GM19043 (cell line): ENCODE results near the gene KMT2C.
A peak's percentile ranks its signal among the peaks of the same experiment; 100 is the strongest.
"Not testable (repeated sequence)": the region's sequence is repeated elsewhere in the genome, so short reads cannot be mapped to it uniquely, and the experiment has no call there.

ENCODE experiments used
- ATAC-seq: cut with Tn5 transposase; IDR thresholded peaks from one replicate; pipeline ENCODE4 v1.9.1; 2021; ENCODE audit warnings: low read depth; ENCODE audit not compliant: unreplicated experiment

The KMT2C gene

DNA sequence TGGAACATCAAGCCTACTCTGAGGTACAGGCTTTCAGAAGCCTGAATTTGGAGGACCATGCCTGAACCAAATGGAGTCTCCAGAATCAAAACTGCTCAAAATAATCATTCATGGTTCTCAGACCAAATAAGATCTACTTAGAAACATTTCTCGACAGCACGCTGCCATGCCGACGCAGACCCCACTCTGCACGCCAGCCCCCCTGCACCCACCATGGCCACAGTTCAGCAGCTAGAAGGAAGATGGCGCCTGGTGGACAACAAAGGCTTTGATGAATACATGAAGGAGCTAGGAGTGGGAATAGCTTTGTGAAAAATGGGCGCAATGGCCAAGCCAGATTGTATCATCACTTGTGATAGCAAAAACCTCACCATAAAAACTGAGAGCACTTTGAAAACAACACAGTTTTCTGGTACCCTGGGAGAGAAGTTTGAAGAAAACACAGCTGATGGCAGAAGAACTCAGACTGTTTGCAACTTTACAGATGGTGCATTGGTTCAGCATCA is 6.6 kb upstream of the KMT2C start:
- ATAC-seq = no peak

DNA sequence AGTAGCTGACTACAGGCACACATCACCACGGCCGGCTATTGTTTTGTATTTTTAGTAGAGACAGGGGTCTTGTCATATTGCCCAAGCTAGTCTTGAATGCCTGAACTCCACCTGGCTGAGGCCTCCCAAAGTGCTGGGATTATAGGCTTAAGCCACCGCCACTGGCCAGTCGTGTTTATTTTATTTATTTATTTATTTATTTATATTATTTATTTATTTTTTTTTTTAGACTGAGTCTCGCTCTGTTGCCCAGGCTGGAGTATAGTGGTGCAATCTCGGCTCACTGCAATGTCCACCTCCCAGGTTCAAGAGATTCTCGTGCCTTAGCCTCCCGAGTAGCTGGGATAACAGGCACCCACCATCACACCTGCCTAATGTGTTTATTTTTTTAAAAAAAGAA is 6.0 kb upstream of the KMT2C start:
- not testable (repeated sequence) for ATAC-seq

DNA sequence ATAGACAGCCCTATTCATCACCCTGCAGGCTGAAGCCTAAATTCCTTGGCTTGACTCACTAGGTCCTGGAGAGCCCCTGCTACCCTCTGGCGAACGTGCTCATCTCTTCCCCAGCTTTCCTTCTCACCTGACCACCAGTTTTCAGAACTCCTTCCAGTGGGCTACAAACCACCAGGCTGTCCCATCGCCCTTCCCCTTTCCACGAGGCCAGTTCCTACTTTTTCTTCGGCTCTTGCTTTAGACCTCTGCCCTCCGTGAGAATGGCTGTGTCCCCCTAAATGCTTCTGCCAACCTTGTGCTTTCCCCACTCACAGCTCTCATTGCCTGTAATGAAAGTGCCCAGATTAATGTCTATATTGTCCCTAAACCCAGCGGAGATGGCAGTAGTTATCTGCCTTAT is 5.4 kb upstream of the KMT2C start:
- not testable (repeated sequence) for ATAC-seq

DNA sequence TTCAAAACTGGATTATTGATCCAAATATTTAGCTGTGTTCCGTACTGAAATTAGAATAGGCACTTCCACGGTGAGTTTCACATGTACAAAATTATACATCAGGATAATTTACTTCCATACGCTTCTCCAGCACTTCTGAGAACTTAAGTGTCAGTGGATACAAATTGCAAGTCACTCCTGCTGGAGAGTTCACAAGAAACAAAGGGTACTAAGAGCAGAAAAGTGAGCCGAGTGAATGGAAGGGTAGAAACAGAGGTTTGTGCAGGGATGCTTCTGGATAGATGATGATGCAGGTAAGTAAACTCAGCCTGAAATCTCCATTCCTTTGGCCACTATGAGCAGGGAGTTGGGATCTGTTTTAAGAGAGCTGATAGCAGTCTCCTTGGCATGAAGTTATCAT is 2.2 kb upstream of the KMT2C start:
- ATAC-seq = not testable (repeated sequence)

DNA sequence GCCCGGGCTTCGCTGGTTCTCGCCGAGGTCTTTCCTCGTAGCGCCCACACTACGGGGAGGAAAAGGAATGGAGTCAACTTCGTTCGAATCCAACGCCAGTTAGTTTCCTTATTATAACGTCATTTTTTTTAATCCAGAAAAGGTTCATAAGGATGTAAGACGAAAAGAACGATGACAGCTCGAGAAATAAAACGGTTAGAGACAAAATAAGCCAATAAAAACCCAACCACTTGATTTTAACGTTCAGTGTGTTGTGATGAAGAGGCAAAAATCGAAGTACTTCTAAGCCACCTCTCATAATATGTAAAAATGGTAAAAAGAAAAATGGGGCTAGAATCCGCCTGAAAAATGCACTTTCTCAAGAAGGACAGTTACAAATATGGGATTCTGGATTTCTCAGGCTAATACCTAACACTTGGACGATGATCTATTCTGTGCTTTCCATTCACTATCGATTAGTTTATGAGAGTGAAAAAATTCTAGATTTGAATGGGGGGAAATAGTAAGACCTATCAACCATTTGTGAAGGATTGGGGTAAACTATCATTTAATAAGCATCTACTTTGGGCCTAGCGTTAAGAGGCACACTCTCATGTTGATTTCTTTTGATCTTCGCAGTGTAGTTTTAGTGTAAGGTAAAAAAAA is 1.2 kb upstream of the KMT2C start:
- not testable (repeated sequence) for ATAC-seq

DNA sequence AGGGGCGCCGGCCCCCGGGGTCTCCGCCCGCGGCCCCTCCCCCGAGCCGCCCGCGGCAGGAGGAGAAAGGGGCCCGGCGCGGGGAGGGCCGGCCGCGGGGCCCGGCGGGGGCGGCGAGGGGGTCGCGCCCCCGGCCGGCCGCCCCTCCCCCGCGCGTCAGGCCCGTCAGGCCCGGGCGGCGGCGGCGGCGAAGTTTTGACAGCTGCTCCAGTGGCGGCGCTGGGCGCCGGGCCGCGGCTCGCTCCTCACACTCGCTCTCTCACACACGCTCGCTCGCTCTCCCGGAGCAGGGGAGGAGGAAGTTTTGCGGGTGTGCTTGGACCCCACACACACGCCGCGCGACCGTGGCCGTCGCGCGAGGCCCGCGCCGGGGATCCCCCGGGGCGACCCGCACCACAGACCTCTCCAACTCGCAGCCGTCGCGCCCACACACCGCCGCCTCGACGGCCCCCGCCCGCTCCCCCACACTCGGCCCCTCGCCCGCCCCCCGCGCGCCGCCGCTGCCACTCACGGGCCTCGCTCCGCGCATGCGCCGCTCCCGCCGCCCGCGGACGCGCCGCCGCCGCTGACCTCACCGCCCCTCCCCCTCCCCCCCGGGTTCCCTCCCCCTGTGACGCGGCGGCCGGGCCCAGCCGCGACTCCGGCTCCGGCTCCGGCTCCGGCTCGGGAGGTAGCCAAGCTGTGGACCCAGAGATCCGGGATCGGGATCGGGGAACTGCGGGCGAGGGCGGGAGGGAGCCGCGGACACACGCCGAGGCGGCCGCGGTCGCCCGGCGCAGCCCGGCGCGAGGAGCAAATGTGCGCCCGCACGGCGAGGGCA is 518 bp upstream of the KMT2C start:
- peak; percentile 37 for ATAC-seq

DNA sequence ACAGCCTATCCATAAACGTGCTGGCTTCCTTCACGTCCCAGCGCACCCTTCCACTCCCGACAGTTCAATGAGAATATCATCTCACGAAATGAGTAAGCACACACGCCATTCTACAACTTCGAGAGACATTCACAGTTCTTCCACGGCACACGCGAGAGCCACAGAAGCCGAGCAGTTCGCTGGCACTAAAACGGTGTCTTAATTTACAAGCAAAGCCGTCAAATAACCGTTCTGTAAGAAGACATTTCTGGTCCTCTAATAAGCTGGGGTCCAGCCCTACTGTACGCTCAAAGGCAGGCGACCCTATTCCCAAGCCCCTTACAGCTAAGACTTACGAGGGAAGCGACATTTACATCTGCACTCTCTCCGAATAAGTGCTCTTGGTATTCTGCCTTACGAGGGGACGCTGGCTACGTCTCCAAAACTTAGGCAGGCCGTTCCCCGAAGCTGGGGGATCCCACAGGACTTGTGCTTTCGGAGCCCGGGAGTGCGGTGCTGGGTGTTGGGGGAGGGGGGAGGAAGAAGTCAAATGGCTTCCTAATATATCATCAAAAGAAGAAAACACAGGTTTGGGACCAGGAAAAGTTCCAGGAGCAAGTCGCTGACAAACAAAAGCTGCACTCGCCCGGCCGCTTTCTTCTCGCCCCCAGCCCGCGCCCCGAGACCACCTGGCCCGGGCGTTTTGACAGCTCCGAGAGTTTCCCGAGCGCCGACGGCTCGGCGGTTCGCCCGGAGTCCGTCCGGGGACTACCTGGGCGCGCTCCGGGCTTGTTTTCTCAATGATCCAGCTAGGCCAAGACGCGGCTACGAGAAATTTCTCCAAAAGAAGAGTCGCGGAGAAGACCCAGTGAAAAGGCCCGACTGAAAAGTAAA is 1.1 kb downstream of the KMT2C start:
- ATAC-seq = peak; percentile 28

DNA sequence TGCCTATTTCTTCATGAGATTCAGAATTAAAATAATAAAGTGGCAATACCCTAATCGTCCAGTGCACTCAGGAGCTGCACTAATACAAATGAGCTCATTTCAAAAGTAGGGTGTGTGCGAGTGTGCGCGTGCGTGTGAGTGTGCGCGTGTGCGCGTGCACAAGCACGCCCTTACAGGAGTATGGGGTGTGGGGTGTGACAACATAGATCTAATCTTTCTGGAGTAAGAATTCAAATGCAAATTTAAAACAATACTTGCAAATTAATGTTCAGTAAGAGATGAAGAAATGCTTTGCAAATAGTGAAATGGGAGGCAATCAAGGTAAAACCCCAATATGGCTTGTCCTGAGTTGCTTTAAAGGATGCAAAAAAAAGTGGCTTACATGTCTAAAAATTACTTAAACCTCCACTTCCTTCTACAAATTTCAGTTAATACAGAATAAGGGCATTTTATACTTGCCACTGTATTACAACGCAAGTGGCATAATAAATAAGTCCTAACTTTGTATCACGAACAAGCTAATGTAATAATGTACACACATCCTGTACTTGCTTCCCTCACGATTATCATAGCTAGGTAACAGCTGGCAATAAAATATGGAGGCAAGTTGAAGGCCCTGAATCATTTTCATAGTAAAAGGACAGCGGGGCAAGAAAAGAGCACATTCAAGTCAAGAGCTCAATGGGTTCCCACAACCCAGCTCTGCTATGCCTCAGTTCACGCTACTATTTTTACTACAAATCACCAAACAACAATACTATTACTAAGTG is 1.9 kb downstream of the KMT2C start:
- ATAC-seq = peak; percentile 26

DNA sequence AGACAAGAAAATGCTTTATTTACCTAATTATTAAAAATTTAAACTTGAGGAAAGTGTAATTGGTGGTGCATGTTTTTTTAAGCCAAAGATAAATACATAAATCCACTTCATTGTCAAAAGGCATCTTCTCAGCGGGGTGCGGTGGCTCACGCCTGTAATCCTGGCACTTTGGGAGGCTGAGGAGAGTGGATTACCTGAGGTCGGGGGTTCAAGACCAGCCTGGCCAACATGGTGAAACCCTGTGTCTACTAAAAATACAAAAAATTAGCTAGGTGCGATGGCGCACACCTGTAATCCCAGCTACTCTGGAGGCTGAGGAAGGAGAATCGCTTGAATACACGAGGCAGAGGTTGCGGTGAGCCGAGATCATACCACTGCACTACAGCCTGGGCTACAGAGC is 3.1 kb downstream of the KMT2C start:
- ATAC-seq = not testable (repeated sequence)

DNA sequence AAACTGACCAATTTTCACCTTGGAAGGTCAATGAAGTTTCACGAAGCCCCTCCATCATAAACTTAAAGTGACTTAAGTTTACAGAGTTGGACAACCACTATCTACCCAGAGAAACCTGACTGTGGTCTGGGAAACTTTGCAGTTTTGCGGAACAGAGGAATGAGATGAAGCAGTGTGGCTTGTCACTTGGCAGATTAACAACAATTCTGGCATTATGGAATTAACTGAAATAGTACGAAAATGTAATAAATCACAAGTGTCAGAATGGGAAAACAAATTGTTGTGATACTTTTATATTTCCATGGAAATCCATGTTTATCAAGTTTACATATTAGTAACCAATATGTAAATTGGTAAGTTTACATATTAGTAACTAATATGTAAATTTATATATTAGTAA is 4.9 kb downstream of the KMT2C start:
- ATAC-seq = no peak

DNA sequence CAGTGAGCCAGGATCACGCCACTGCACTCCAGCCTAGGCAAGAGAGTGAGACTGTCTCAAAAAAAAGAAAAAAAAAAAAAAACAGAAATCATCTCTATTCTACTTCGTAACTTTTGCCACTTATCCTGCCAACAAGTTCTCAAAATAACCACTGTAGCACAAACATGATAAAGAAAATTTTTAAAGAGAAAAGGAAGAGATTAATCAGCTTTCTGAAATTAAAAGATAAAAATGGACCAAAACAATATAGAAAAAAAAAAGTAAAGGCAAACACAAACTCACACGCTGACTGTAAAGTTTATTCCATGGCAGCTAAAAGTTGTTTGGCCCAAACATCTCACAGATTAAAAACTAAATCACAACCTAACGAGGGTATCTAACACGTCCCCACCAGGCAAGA is 5.7 kb downstream of the KMT2C start:
- ATAC-seq = not testable (repeated sequence)

DNA sequence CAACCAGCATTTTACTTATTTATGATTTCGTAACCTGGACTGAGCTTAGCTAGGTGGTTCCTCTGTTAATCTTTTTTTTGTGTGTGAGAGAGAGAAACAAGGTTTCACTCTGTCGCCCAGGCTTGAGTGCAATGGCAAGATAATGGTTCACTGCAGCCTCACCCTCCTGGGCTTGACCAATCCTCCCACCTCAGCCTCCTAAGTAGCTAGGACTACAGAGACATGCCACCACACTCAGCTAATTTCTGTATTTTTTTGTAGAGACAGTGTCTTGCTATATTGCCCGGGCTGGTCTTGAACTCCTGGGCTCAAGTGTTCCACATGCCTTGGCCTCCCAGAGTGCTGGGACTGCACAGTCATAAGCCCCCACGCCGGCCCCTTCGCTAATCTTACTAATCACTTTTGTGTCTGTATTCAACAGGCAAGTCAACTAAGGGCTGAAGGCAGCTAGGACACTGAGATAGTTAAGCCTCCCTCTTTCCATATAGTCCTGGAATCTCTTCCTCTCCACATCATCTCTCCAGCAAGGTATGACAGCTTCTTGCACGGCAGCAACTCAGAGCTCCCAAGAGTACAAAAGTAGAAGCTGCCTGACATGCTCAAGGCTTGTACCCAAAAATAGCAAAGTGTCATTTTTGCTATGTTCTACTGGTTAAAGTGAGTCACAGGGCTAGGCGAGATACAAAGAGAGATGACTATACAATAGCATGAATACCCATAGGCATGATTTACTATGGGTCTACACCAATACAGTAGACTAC is 11.3 kb downstream of the KMT2C start:
- ATAC-seq = no peak

DNA sequence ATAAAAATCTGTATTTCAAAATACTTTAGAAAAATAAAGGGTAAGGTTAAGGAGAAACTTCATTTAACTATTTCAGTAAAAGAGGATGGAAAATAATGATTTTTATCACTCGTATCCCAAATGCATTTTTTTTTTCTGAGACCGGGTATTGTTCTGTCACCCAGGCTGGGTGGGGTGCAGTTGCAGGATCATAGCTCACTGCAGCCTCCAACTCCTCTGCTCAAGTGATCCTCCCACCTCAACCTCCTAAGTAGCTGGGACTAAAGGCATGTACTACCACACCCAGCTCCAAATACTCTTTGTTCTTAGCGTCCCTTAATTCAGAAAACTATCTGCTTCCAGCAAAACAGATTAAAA is 11.8 kb downstream of the KMT2C start:
- no peak for ATAC-seq

DNA sequence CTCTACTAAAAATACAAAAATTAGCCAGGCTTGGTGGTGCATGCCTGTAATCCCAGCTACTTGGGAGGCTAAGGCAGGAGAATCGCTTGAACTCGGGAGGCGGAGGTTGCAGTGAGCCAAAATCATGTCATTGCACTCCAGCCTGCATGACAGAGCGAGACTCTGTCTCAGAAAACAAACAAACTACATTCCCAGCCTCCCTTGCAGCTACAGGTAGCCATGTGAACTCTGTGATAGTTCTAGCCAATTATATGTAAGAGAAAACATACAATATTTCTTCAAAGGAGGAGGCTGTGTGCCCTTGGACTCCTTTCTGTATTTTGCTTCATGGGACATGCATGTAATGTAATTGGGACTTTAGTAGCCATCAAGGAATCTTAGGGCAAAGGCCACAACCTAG is 12.6 kb downstream of the KMT2C start:
- not testable (repeated sequence) for ATAC-seq

DNA sequence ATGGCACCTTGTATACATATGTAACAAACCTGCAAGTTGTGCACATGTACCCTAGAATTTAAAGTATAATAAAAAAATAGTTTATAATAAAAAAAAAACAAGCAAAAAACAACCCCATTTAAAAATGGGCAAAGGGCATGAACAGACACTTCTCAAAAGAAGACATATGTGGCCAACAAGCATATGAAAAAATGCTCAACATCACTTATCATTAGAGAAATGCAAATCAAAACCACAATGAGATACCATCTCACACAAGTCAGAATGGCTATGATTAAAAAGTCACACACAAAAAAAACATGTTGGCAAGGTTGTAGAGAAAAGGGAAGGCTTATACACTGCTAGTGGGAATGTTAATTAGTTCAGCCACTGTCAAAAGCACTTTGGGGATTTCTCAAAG is 14.9 kb downstream of the KMT2C start:
- not testable (repeated sequence) for ATAC-seq

DNA sequence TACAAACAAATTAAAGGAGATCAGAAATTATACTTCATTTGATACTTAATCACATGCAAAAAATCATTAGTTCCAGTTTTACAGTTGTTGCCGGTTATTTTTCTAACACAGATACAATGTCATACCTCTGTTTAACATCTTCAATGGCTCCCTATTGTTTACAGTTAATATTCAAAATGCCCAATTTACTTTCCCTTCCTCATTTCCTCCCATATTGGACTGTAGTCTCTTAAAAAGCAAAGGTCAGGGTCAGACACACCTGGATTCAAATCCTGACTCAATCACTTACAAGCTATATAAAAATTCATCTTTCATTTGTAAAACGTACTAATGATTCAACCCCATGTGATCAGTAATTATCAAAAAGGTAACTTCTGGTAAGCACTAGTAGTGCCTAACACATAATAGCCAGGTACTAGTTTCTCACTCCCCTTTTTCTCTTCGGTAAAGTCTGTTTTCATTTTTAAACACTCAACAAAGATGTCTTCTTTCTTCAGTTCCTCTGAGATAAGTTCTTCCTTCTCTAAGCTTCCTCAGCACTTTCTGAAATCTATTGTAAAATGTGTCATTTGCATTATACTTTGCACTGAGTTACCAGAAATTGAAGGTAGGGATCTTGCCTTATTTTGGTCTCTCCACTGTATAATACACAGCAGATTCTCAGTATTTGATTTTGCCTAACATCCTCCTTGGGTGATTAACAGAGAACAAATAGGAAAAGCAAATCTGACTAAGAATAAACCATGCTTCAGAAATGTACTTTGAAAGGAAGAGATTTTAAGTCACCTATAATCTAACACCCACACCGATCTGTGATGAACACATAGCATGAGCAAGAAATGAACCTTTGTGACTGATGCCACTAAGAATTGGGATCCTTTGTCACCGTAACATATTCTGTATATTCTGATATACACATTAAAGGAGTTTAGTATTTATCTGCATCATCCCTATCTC is 16.1 kb downstream of the KMT2C start:
- ATAC-seq = no peak

DNA sequence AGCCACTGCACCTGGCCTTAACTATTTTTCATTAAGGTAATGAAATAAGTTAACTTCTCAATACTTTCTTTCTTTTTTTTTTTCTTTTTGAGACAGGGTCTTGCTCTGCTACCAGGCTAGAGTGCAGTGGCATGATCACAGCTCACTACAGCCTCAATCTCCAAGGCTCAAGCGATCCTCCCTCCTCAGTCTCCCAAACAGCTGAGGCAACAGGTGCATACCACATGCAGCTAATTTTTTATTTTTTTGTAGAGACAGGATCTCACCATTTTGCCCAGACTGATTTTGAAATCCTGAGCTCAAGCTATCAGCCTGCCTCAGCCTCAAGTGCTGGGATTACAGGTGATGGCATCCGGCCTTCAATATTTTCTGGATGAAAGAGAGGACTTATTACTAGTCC is 21.0 kb downstream of the KMT2C start:
- ATAC-seq = no peak

DNA sequence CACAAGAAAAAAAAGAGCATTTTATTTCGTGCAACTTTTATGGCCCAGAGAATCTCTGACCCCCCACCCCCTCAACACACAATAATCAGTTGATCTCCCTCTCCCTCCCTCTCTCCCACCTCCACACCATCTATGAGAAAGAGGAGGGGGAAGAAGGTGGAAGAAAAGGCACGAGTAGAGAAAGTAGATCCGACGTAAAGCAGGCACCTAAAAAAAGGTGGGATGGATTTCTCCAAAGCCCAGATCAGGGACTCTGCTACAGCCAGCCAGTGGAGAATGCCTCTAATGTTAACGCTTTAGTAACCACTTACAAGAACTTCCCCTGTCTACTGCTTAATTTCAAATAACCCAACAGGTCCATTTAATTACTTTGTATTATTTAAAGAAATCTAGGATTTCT is 24.4 kb downstream of the KMT2C start:
- no peak for ATAC-seq

DNA sequence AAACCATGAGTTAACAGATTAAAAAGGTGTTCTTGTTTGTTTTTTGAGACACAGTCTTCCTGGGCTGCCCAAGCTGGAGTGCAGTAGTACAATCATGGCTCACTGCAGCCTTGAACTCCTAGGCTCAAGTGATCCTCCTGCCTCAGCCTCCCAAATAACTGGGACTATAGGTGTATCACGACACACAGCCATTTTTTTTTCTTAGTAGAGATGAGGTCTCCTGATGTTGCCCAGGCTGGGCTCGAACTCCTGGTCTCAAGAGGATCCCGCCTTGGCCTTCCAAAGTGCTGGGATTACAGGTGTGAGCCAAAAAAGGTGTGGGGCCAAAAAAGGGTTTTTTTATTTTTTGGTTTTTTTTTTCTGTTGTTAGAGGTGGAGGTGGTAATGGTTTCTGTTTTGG is 29.3 kb downstream of the KMT2C start:
- ATAC-seq = no peak
